Suppressor macrophage treated with lipopolysaccharide for 1 hour (primary cell): ENCODE results near the gene SMAD1.
"Not testable (repeated sequence)": the region's sequence is repeated elsewhere in the genome, so short reads cannot be mapped to it uniquely, and the experiment has no call there.

Experiments
- DNase-seq, 3 donors: peaks; one replicate each; pipeline ENCODE4 v3.0.0-alpha.2; 2020 to 2022

Gene SMAD1

GRCh38 chr4:145566086-145566708 is 84.5 kb downstream of the SMAD1 start:
- DNase-seq: no peak

DNA sequence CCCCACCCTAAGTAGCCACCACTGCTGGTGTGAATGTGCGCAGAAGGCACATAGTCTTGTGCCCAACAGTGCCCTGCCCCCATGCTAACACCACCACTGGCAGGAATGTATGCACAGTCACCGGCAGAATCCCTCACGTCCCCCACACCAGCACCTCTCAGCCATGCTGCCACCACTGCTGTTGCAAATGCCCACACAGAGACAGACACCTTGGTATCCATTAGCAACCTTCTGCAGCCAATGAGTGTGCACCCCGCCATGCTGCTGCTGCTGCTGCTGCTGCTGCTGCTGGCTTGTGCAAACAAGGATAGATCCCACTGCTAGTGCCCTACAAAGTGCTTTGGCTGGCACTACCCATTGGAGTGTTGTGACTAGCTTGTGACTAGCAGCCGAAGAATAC is 85.1 kb downstream of the SMAD1 start:
- no peak for DNase-seq

- no peak for DNase-seq
These were observed 85.9 kb downstream of the SMAD1 start for GRCh38 chr4:145567516-145567915.

DNA sequence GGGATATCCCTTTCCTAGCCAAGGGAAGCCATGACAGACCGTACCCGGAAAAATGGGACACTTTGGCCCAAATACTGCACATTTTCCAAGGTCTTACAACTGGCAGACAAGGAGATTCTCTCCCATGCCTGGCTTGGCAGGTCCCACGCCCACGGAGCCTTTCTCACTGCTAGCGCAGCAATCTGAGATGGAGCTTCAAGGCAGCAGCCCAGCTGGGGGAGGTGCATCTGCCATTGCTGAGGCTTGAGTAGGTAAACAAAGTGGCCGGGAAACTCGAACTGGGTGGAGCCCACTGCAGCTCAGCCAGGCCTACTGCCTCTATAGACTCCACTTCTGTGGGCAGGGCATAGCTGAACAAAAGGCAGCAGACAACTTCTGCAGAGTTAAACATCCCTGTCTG is 92.9 kb downstream of the SMAD1 start:
- not testable (repeated sequence) for DNase-seq

- no peak for DNase-seq
These were observed 99.3 kb downstream of the SMAD1 start for GRCh38 chr4:145580906-145581305.

DNA sequence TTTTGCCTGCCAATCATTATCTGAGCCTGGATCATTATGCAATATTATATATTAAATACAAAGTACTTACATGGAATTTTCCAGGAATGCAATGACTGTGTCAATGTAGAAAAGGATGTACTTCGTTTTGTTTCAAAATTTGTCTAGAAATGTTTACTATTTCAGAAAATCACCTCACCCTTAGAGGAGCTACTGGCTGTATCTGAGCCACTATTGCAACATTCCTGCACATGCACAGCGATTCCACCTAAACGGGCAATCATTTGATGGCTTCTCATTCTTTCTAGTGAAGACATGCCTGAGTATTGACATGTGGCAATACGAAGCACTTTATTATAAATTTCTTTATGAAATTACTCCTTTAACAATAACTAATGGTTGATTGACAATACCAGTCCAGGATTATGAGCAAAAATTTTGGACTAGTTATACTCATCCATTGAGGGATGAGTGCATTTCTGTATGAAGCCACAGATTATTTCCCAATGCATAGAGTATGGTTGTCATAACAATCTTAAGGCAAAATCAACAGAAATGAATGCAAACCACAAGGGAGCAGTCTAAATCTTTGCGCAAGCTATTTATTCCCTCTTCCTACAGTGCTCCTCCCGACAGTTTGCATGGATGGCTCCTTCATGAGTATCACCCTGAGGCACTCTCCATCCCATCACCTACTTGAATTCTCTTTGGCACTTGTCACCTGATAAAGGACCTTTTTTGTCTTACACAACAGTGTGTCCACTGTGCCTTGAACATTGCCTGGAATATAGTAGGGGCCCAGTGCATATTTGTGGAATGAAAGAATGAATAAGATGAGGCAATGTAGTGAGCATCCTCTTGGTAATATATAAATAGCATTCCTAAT is 101.8 kb downstream of the SMAD1 start:
- no peak for DNase-seq

GRCh38 chr4:145587088-145587754 is 105.6 kb downstream of the SMAD1 start:
- DNase-seq: peak in 1 of 3 donors; percentile 16

GRCh38 chr4:145589381-145589780 is 107.7 kb downstream of the SMAD1 start:
- DNase-seq: not testable (repeated sequence)

- peak in 2 of 3 donors; percentile 10 to 44 for DNase-seq
These were observed 108.5 kb downstream of the SMAD1 start for GRCh38 chr4:145589916-145590702.

- no peak for DNase-seq
These were observed 120.6 kb downstream of the SMAD1 start for GRCh38 chr4:145602129-145602760.

- no peak for DNase-seq
These were observed 124.3 kb downstream of the SMAD1 start for GRCh38 chr4:145605941-145606340.
